Left cardiac atrium (tissue), 4 donors: ENCODE measurements around the gene OR51B6. TPM values are rescaled to one million over a fixed set of nuclear protein-coding genes. Genes with fewer than 3 reads are reported as not detected.
"Not testable (repeated sequence)": the region's sequence is repeated elsewhere in the genome, so short reads cannot be mapped to it uniquely, and the experiment has no call there.

Experiments
- ATAC-seq, 2 donors: fragments of 200-7000 bp; cut with Tn5 transposase; one replicate each; pipeline ENCODE4 v1.9.1; 2020; ENCODE audit warnings: mild to moderate bottlenecking in 2 of 2, moderate library complexity in 2 of 2
- DNase-seq: peaks from one replicate; pipeline ENCODE4 v3.0.0-alpha.2; 2020
- intact Hi-C, 2 donors: fragments of 100-400 bp; cut with DNase I; formaldehyde crosslinking; loops; one replicate each; pipeline versions ENCODE4 v1.14.1 to v1.15.1; 2022 to 2023
- total RNA-seq, 2 donors: library from RNA; stranded (reverse); fragmentation: NEBNext Ultra II Directional; extraction: Animal tissue kit (Norgen Biotek cat#: 25700); gene quantifications; one replicate each; pipeline ENCODE4 v1.2.1, GENCODE V29; 2021
- donor health status: DM: no; HTN: yes; CAD: no.
- donor health status: DM: no; HTN: yes; CAD: no; lungs with severe emphysema.
- donor health status: DM: yes; HTN: yes; CAD: no.
- donor health status: Dilated cardiomyopathy.

The OR51B6 gene
- total RNA-seq, 2 donors from 2014 or later, result not detected

DNA sequence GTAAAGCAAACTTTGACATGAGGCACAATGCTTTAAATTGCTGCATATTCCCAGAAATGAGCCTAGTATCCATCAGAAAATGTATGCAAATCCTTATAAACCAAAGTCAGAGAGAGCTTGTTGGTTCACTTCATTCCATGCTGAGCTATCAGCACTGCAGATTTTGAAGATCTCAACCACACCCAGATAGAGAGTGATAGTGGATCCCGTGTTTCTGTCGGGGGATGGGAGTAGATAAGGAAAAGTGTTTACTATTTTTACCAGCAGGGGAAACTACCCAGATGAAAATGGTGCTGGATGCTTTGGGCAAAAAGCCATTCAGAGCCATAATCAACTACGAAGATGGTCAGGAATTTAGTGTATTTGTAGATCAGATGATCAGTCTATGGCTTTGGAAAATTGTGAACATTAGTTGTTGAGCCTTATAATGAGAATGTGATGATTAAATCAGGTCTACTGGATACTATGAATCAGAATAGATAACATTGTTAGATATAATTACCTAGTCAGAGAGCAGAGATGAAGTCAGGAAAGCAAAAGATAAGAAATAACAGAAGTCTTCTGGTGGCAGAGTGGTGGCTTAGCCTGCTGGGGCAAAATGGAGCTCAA lies 10.8 kb downstream of the OR51B6 start:
- ATAC-seq, result no peak
- DNase-seq, result no peak
- intact Hi-C loops, result no loop called here

DNA sequence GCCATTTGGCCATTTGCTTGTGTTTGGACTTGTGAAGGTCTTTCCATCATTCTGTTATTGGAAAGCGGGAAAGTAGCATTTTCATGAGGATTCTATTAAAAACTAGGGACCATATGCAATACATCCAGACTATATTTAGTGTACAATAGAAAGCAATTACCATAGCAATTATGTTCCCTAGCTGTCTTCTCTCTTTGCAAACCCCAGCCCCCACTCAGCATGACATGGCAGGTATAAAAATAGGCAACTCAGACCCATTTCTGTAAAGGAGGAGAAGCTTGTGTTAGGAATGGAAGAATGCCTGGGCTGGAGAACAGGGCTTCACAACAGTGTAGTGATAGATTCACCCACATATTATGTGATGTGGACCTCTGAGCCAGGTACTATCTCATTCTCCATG lies 12.4 kb downstream of the OR51B6 start:
- intact Hi-C loops, result no loop called here
- DNase-seq (no peak), ATAC-seq (no peak)

DNA sequence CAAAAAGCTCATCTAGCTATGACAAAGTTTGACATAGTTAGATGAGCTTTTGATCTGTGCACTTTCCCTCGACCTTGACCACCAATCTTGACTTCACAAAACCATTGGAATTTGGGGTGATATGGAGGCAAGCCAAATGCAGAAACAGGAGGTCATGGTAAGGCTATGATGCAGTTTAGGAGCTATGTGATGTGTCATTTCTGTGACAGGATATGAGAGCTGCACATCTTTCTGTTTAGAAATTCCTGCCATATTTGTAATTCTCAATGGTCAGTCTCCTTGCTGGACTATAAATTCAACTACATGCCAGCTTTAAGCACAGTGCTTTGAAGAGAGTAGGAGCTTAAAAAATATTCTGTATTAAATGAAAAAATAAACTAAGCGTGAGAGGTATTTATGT lies 12.9 kb downstream of the OR51B6 start:
- ATAC-seq (no peak), DNase-seq (no peak)
- intact Hi-C loops, result no loop called here

DNA sequence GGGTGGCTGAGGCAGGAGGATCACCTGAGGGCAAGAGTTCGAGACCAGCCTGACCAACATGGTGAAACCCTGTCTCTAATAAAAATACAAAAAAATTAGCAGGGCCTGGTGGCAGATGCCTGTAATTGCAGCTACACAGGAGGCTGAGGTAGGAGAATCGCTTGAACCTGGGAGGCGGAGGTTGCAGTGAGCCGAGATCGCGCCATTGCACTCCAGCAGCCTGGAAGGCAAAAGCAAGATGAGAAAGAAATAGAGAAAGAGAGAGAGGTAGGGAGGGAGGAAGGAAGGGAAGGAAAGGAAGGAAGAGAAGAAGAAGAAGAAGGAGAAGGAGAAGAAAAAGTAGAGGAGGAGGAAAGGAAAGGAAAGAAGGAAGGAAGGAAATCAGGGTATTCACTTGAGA lies 15.1 kb downstream of the OR51B6 start:
- DNase-seq, intact Hi-C loops, ATAC-seq: not testable (repeated sequence)

DNA sequence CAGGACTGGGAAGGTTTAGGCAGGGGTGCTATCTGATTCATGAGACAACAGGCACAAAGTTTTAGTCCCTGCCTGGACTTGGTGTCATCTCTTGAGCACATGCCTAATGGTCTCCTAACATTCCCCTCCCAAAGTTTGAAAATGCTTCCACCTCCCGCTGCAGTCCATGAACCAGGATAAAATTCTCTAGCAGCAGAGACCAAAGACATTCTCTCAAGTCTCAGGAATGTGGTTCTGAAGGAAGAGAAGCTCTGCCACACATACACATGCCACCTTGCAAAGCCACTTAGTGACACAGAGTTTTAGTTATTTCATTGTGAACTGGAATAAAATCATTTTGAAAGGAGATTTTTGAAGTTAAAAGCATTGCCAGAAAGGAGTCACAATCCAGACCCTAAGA lies 15.5 kb downstream of the OR51B6 start:
- intact Hi-C loops, result no loop called here
- ATAC-seq, result no peak

DNA sequence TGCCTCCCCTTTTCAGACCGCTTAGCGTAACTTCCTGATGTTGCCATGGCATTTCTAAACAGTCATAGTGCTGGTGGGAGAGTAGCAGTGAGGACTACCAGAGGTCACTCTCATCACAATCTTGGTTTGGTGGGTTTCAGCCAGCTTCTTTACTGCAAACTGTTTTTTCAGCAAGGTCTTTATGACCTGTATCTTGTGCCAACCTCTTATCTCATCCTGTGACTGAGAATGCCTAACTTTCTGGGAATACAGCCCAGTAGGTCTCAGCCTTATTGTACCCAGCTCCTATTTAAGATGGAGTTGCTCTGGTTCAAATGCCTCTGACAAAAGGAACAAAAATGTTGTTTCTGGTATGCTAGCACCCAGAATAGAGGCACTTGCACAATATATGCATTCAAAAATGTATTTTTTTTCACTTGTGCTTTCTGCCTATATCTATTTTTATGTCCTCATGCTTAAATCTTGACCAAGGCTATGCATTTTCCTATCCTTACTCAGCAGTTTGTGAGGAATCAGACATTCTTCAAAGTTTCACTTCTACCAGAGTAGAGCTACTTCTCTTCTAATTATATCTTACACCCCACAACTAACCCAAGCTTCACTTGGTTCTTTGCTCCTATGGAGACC lies 16.3 kb downstream of the OR51B6 start:
- intact Hi-C loops, result no loop called here
- ATAC-seq, result peak in 1 of 2 donors; percentile 12
- no peak for DNase-seq

More for the DNA sequence above, 15.5 kb downstream of the OR51B6 start:
- DNase-seq, result no peak

DNA sequence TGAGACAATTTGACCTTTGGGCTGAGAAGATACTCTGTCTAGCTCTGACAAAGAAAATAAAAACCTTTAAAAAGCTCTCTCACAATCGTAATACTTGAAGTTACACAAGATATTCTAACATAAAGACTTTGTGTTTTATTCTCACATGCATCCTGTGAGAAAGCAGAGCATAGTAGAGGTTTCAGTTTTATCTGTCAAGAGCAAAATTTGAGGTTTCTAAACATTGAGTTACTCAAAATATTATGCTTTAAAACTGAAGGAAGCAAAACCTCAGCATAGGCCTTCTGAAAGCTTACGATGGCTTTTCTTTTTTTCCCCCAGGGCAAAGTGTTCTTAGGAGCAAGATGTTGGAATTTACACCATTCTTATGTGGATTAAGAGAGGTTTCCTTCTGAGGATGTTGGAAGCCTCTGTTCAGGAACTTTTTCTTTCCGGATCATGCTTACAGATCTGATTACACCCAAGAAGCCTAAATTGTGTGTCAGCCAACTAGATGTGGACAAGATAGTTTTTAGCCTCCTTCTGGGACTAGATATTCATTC lies 17.3 kb downstream of the OR51B6 start:
- ATAC-seq (no peak), DNase-seq (no peak)
- intact Hi-C loops, result no loop called here

DNA sequence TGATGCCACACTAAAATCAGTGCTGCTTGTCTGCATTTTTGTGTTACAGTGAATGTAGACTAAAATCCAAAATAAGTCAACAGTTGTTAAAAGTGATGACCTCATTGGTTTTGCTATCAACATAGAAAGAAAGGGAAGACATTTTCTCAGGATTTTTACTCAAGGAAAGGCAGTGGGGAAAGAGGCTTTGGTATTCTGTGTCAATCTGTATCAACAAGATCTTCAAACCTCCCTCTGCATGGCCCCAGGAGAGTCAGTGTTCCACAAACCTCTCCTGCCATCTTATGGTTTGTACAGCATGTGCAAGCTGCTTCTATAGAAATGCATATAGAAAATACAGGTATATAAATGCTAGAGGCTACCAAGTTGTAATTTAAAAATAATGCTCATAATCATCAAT lies 18.5 kb downstream of the OR51B6 start:
- intact Hi-C loops, result no loop called here
- ATAC-seq, result no peak

DNA sequence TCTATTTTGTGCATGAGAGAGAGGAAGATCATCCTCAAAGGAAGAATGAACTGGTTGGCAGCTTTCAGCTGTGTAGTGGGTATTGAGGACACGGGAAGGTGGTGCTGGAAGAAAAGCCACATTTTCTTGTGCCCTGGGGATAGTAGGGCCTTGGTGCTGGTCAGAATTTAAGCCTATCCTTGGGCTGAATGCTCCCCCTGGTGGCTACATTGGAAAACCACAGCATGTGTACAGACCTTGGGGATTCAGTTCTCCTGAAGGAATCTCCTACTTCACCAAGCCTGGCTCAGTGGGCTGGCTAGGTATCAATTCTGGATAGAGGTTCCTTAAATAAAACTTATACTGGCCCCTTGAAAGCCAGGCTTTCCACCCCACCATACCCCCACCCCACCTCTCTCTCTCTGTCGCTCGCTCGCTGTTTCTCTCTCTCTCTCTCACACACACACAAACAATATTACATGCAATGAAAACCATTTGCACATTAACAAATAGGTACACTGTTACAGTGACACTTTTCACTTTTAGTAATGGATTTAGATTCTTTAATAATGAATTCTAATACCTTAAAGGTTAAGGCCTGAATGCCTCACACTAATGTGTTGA lies 29.5 kb downstream of the OR51B6 start:
- intact Hi-C loops, result loop anchor here (2.0 to 10.0 kb wide), 3 partner anchors 176 to 259 kb away; no protein-coding TSS in a partner anchor
- ATAC-seq (peak; percentile 76 to 84), DNase-seq (peak; percentile 44)

More for the DNA sequence above, 18.5 kb downstream of the OR51B6 start:
- no peak for DNase-seq

DNA sequence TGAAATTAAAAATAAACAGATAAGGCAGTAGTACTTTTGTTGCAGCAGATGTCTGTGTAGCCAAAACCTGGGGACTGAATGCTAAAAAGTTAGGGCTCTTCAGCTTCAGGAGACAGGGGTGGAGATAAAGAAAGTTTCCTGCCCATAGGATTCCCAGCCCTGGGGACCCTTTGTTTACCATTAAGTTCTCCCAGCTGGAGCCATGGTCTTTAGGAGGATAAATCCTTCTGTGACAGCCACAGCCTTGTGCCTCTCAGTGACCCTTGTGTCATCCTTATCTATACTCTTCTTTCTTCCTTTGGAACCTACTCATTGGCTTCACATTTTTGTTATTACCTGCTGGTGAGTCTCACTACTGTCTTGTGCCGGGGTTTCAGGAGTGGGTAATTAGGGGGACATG lies 32.3 kb downstream of the OR51B6 start, which contains the start of gene OR51M1:
Gene OR51M1 (plus strand): TSS at position 237 of the 400 bp plus-strand sequence. CDS start 5,587 bp downstream, outside the sequence.
- ATAC-seq, result no peak
- intact Hi-C loops, result loop anchor here (5.0 to 10.0 kb wide), 2 partner anchors 259 to 261 kb away; no protein-coding TSS in a partner anchor
- DNase-seq, result no peak

DNA sequence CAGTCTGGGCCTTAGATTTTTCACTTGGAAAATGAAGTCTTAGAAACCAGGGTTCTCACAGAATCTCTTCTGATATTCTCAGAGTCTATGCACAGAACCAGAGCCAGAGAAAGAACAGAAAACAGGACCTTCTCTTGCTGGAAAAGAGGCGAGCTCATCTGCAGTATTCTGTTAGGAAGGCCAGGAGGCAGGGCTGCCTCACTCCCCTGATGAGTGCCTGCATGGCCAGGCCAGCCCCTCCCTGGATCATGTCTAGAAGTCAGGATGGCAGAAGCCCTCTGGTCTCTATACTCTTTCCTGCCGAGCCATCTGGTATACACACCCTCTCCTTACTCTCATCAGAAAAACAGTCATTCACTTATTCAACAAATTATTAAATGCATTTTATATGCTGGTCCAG lies 33.0 kb downstream of the OR51B6 start:
- intact Hi-C loops, result loop anchor here (5.0 to 10.0 kb wide), 2 partner anchors 260 to 262 kb away; no protein-coding TSS in a partner anchor
- DNase-seq, result no peak
- ATAC-seq, result no peak

DNA sequence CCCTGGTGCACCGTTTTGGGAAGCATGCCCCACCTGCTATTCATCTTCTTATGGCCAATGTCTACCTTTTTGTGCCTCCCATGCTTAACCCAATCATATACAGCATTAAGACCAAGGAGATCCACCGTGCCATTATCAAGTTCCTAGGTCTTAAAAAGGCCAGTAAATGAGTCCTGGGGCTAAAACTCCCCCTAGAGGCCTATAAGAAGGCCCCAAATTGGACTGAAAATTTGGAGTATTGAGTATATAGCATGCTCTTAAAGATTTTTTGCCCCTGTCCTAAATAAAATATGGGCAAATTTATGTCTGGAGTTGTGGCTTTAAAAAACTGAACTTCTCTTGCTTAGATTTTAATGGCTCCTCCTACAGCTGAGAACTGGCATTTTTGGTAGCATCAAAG lies 38.9 kb downstream of the OR51B6 start:
- ATAC-seq (no peak), DNase-seq (no peak)
- intact Hi-C loops, result no loop called here

DNA sequence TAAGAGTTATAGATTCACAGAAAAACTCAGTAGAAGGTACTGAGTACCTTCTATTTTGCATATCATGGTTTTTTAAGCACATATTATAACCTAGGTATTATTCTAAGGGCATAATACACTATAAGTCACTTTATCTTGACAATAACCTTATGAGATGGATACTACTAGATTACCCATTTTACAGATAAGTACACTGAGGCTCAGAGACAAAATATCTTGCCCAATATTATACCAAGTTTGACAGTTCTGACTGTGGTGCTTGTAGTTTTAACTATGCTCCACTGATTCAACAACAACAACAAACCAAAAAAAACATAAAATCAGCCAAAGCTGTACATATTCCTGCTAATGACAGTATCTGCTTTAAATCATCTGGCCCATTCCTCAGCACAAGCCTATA lies 42.8 kb downstream of the OR51B6 start:
- DNase-seq, result no peak
- intact Hi-C loops, result no loop called here
- ATAC-seq, result no peak

DNA sequence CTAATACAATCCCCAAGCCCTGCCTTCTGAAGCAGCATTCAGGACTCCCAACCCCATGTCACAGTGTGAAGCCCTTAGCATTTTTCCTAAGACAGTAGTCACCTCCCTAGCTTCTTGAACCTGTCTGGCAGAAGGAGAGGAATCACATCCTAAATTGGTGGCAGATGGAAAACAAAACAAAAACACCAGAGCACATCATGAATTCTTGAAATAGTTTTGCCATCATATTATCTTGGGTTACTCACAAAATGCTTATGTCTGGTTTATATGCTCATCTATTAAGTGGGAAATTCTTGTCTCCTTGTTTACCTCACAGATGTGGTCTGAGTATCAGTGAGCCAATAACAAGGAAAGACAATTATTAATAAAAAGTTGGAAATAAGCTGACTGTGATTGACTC lies 47.6 kb downstream of the OR51B6 start:
- DNase-seq, result no peak
- intact Hi-C loops, result no loop called here
- ATAC-seq, result no peak

Other genes with a start within 250 kb of the OR51B6 start
- not detected for gene OR52A5, start 213.2 kb upstream of the OR51B6 start, total RNA-seq
- gene OR52A1, start 196.8 kb upstream of the OR51B6 start, total RNA-seq, result not detected
- gene OR51V1, start 150.8 kb upstream of the OR51B6 start, total RNA-seq, result not detected
- gene HBB, start 124.4 kb upstream of the OR51B6 start, total RNA-seq, result 100 to 1,000 TPM in 1 of 2 donors, 10 to 100 TPM in 1; 77.3 to 264 TPM
- not detected for gene HBD, start 117.0 kb upstream of the OR51B6 start, total RNA-seq
- gene HBG1, start 101.7 kb upstream of the OR51B6 start, total RNA-seq, result not detected
- gene HBG2, start 96.7 kb upstream of the OR51B6 start, total RNA-seq, result not detected
- not detected for gene HBE1, start 81.6 kb upstream of the OR51B6 start, total RNA-seq
- not detected for gene OR51B4, start 49.6 kb upstream of the OR51B6 start, total RNA-seq
- not detected for gene OR51B2, start 27.2 kb upstream of the OR51B6 start, total RNA-seq
- gene OR51B5, start 8.0 kb upstream of the OR51B6 start, total RNA-seq, result not detected
- not detected for gene OR51M1, start 32.3 kb downstream of the OR51B6 start, total RNA-seq
- not detected for gene OR51Q1, start 70.6 kb downstream of the OR51B6 start, total RNA-seq
- not detected for gene OR51I1, start 90.0 kb downstream of the OR51B6 start, total RNA-seq
- gene OR51I2, start 97.8 kb downstream of the OR51B6 start, total RNA-seq, result not detected
- not detected for gene OR52D1, start 137.2 kb downstream of the OR51B6 start, total RNA-seq
- under 1 TPM; 0.13 to 0.15 TPM for gene UBQLN3, start 158.4 kb downstream of the OR51B6 start, total RNA-seq
- under 1 TPM; 0.12 to 0.16 TPM for gene UBQLNL, start 165.2 kb downstream of the OR51B6 start, total RNA-seq
- not detected for gene OR52H1, start 197.0 kb downstream of the OR51B6 start, total RNA-seq
- not detected for gene OR52B6, start 229.4 kb downstream of the OR51B6 start, total RNA-seq
- 1 to 10 TPM; 1.1 to 1.2 TPM for gene TRIM6, start 245.1 kb downstream of the OR51B6 start, total RNA-seq